ENCODE results near the gene SP8. TPM values are rescaled to one million over a fixed set of nuclear protein-coding genes. Genes with fewer than 3 reads are reported as not detected.

The SP8 gene
- polyA plus RNA-seq, 2 of the 4 experiments (the other 2 are of a cell fraction), result not detected

DNA sequence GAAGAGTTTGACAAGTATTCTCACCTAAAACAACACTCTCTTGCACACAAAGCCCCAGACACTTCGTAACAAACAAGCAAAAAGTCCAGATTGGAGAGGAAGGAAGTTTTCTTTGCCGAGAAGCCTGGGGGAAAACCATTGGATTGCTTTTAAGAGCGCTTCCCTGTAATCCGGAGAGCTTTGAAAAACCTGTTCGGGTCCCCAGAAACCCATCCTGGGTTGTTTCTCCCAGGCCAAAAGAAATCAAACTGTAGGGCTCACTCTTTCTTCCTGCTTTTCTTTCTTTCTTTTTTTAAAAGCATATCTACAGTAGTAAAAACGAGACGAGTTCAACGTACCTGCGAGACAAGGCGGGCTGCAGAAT, 655 bp downstream of the SP8 start:
- no peak for FAIRE-seq
- H3K27ac ChIP-seq, result no peak overlapping the region
- peak overlapping the region; percentile 43 for H3K4me3 ChIP-seq
- ATAC-seq, result no peak
- ChIA-PET POLR2A (no interaction called here), CTCF (no interaction called here)
- H3K4me2 ChIP-seq, result peak overlapping the region; percentile 87
- WGBS (ENCODE audit: missing lambda C conversion rate), result 2% methylated on average over 10 of the region's 10 CpGs
- no peak for DNase-seq (ENCODE audit: low read depth in 1 of 2, low spot score in 1 of 2)
- TF ChIP-seq HOXA7 (CRISPR knock-in tag; IDR thresholded peaks at IDR 0.05), result no peak
- TF ChIP-seq HOXB5 (CRISPR knock-in tag; IDR thresholded peaks at IDR 0.05), result no peak
- TF ChIP-seq, protein P1, sequence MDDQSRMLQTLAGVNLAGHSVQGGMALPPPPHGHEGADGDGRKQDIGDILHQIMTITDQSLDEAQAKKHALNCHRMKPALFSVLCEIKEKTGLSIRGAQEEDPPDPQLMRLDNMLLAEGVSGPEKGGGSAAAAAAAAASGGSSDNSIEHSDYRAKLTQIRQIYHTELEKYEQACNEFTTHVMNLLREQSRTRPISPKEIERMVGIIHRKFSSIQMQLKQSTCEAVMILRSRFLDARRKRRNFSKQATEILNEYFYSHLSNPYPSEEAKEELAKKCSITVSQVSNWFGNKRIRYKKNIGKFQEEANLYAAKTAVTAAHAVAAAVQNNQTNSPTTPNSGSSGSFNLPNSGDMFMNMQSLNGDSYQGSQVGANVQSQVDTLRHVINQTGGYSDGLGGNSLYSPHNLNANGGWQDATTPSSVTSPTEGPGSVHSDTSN (IDR thresholded peaks at IDR 0.05), result no peak
- TF ChIP-seq RAD21 (conservative IDR thresholded peaks at IDR 0.05 in 1 of 2, IDR thresholded peaks at IDR 0.05 in 1 of 2), result no peak
- TF ChIP-seq CEBPB (IDR thresholded peaks at IDR 0.05), result no peak
- TF ChIP-seq, protein P2, sequence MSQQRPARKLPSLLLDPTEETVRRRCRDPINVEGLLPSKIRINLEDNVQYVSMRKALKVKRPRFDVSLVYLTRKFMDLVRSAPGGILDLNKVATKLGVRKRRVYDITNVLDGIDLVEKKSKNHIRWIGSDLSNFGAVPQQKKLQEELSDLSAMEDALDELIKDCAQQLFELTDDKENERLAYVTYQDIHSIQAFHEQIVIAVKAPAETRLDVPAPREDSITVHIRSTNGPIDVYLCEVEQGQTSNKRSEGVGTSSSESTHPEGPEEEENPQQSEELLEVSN (IDR thresholded peaks at IDR 0.05; ENCODE audit: borderline replicate concordance, low read depth), result no peak
- TF ChIP-seq POLR2AphosphoS2 (conservative IDR thresholded peaks at IDR 0.05; ENCODE audit: low read length), result no peak
- no peak for TF ChIP-seq CHD2 (IDR thresholded peaks at IDR 0.05; ENCODE audit: low read length, partially characterized antibody)
- no peak for TF ChIP-seq RARB (CRISPR knock-in tag; IDR thresholded peaks at IDR 0.05)
- TF ChIP-seq MYC (IDR thresholded peaks at IDR 0.05; ENCODE audit: borderline replicate concordance, low read length), result no peak
- no peak for TF ChIP-seq FOSL2 (IDR thresholded peaks at IDR 0.05)
- no peak for TF ChIP-seq FOSL2 (CRISPR knock-in tag; IDR thresholded peaks at IDR 0.05)
- no peak for TF ChIP-seq SREBF2 (IDR thresholded peaks at IDR 0.05)
- no peak for TF ChIP-seq TP53 (CRISPR knock-in tag; IDR thresholded peaks at IDR 0.05)
- no peak for TF ChIP-seq ZC3H11A (IDR thresholded peaks at IDR 0.05)
- TF ChIP-seq CHD4 (IDR thresholded peaks at IDR 0.05; ENCODE audit: borderline replicate concordance), result no peak
- no peak for TF ChIP-seq ZFP36 (IDR thresholded peaks at IDR 0.05; ENCODE audit: borderline replicate concordance, partially characterized antibody)
- TF ChIP-seq HEYL (CRISPR knock-in tag; IDR thresholded peaks at IDR 0.05), result no peak
- no peak for TF ChIP-seq CBX8 (IDR thresholded peaks at IDR 0.05)
- TF ChIP-seq EHF (CRISPR knock-in tag; IDR thresholded peaks at IDR 0.05), result no peak
- peaks cover 19% of the 10 kb centered on the region; the same call in 2 of the 3 replicates for H3K4me1 ChIP-seq
- no peaks in the 10 kb centered on the region for H3K9me3 ChIP-seq

DNA sequence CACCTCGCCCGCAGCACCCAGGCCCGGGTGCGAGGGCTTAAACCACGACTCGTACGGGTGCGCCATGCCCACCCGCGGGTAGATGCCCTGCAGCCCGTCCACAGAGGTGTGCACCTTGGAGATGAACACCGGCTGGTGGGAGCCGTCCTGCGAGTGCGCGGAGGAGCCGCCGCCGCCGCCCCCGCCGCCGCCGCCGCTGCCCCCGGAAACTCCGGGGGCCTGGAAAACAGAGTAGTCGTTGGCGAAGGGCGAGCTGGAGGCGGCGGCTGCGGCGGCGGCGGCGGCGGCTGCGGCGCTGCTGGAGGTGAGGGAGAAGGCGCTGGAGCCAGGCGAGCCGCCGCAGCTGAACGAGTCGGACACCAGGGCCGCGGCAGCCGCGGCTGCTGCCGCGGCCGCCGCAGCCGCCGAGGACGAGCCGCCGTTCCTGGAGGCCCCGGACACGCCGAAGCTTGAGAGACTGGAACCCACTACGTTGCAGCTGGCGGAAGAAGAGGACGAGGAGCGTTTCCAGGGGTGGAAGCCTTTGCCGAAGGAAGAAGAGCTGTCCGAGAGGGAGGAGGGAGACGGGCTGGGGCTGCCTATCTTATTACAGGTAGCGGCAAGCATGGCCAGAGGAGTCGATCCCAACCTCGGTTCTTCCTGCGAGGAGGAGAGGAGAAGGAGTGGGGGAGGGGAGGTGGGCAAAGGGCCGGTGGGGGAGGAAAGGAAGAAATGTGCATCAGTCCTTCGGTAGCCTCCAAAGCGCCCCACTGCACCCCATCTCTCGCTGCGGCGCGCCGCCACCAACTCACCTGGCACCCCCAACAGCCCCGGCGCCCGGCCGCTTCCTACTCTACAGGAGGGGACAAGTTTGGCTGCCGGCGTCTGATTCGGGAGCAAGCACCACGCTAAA, 1.3 kb downstream of the SP8 start:
- Histone ChIP-seq H3K9me3 (no peaks in the 10 kb centered on the region), H3K27ac (0 out of 6 replicates have a peak overlapping the region, but pooled peaks of 1 of the 2 experiments have one; percentile 15), H3K4me3 (peak overlapping the region; percentile 43), H3K4me1 (peaks cover 19% of the 10 kb centered on the region; the same call in 2 of the 3 replicates), H3K4me2 (peak overlapping the region; percentile 87)
- CTCF ChIA-PET, result interaction anchor here (1.1 to 1.9 kb wide), 3 partner anchors 9 to 469 kb away, joined by 4 to 9 read pairs (median 8); no protein-coding TSS in a partner anchor
- no peak for FAIRE-seq
- DNase-seq (ENCODE audit: low read depth in 1 of 2, low spot score in 1 of 2), result no peak
- TF ChIP-seq ESRRA (IDR thresholded peaks at IDR 0.05; ENCODE audit: borderline replicate concordance, low read length) (no peak), RNF2 (IDR thresholded peaks at IDR 0.05; ENCODE audit: borderline replicate concordance, low read depth) (peak; percentile 33; the same call in 1 of the 2 replicates)
- ATAC-seq, result peak; percentile 58 to 64; a peak in 5 of 6 replicates
- POLR2A ChIA-PET, result no interaction called here
- 3% methylated on average over 41 of the region's 89 CpGs for WGBS (ENCODE audit: missing lambda C conversion rate)
